GM12892 (cell line): Measurements from ENCODE around the gene BDH1.

ENCODE experiments used
- POLR2A ChIP-seq: IDR thresholded peaks from 2 replicates; pipeline ENCODE4 v1.6.1; 2011; ENCODE audit warnings: low read depth, low read length, control low read depth
- POLR2AphosphoS5 ChIP-seq: IDR thresholded peaks from 2 replicates; pipeline ENCODE4 v1.6.1; 2011; ENCODE audit warnings: low read depth, low read length, control low read depth

DNA sequence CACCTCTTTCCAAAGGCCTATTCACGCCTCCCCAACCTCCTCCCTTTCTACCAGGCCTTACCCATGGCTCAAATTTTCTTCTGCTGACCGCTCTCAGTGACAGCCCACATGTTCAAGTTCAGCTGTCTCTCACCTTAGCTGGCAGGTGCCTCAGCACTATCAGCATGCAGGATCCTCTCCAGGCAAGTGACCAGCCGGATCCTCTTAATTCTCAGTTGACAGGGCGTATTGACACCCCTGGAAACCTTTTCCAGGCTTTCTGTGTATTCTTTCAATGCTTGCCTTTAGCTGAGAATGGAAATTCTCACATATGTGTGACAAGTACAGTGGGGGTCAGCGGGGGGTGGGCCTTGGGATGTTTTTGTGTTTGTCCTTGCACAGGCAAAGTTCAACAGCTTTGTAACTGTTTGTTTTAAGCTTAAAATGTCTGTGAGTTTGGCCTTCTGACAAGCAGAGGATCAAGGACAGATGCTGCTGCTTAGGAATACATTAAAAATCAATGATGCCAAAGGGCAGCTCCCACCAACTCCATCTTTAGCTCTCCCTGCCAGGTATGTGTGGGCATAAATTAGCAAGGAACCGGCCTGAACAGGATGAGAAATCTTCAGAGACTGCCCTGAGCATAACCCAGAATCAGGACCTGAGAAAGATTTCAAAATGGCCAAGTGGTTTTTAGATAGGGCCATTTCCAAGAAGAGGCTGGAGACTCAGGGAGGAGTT, 17.4 kb upstream of the BDH1 start:
- TF ChIP-seq POLR2A, result no peak
- TF ChIP-seq POLR2AphosphoS5, result no peak
